Thymus (tissue), 11 donors: ENCODE data around the gene ACOT8. TPM values are rescaled to one million over a fixed set of nuclear protein-coding genes. Genes with fewer than 3 reads are reported as not detected.
"Not testable (repeated sequence)": the region's sequence is repeated elsewhere in the genome, so short reads cannot be mapped to it uniquely, and the experiment has no call there.

Experiments used
- DNase-seq, 9 donors: peaks; one replicate each; pipeline ENCODE4 v3.0.0-alpha.2; 2013; ENCODE audit warnings: low spot score in 9 of 9, low read depth in 6 of 9, missing footprints in 1 of 9
- H3K27ac ChIP-seq, 2 donors: one replicate each; pipeline ENCODE4 v1.5.1; 2013; ENCODE audit warnings: control low read depth in 1 of 2, low read depth in 1 of 2, low read length in 1 of 2, mild to moderate bottlenecking in 1 of 2, moderate library complexity in 1 of 2
- H3K27me3 ChIP-seq, 2 donors: one replicate each; pipeline ENCODE4 v1.5.1; 2013; ENCODE audit warnings: low read length in 1 of 2; ENCODE audit not compliant: control insufficient read depth in 2 of 2, insufficient read depth in 1 of 2
- H3K36me3 ChIP-seq, 2 donors: one replicate each; pipeline ENCODE4 v1.5.1; 2013; ENCODE audit warnings: low read length in 1 of 2, mild to moderate bottlenecking in 1 of 2, moderate library complexity in 1 of 2; ENCODE audit not compliant: control insufficient read depth in 2 of 2, insufficient read depth in 2 of 2
- H3K4me1 ChIP-seq, 2 donors: one replicate each; pipeline ENCODE4 v1.5.1; 2013; ENCODE audit warnings: low read length in 2 of 2; ENCODE audit not compliant: control insufficient read depth in 2 of 2, insufficient read depth in 2 of 2
- H3K4me3 ChIP-seq, 2 donors: one replicate each; pipeline ENCODE4 v1.5.1; 2013; ENCODE audit warnings: low read length in 2 of 2, control low read depth in 1 of 2, mild to moderate bottlenecking in 1 of 2
- H3K9me3 ChIP-seq, 2 donors: one replicate each; pipeline ENCODE4 v1.5.1; 2013; ENCODE audit warnings: low read length in 1 of 2, mild to moderate bottlenecking in 1 of 2; ENCODE audit not compliant: control insufficient read depth in 2 of 2, insufficient read depth in 1 of 2
- WGBS: extraction: QIAGEN DNeasy Blood & Tissue Kit; methylation state at CpG from one replicate; pipeline ENCODE4 v1.1.7; 2013; 5-methylcytosine and 5-hydroxymethylcytosine counted together
- polyA plus RNA-seq: library from polyadenylated mRNA; stranded (reverse); fragments of 200-250 nt; gene quantifications from one replicate; pipeline ENCODE4 v1.2.3, GENCODE V29; 2013
- total RNA-seq: library from RNA; stranded (reverse); fragments of 120-200 nt; gene quantifications from one replicate; pipeline ENCODE4 v1.2.4, GENCODE V29; 2013
- donor health status: healthy.

ACOT8 gene
- total and polyA plus RNA-seq, 2 donors: 30.1 to 32.0 TPM

GRCh38 chr20:45797955-45798354, 59.2 kb downstream of the ACOT8 start:
- H3K9me3 ChIP-seq, H3K27ac ChIP-seq: not testable (repeated sequence)
- peaks cover 35 to 37% of the 10 kb centered on the region in 2 donors for H3K36me3 ChIP-seq

GRCh38 chr20:45797510-45797909, 59.7 kb downstream of the ACOT8 start:
- no CpG with 5 or more reads among the region's 1 CpG for WGBS
- H3K27me3 ChIP-seq, H3K4me3 ChIP-seq, H3K9me3 ChIP-seq, H3K27ac ChIP-seq, DNase-seq, H3K4me1 ChIP-seq: not testable (repeated sequence)
- peaks cover 31 to 33% of the 10 kb centered on the region in 2 donors for H3K36me3 ChIP-seq

More at GRCh38 chr20:45797955-45798354, 59.2 kb downstream of the ACOT8 start:
- DNase-seq, H3K4me1 ChIP-seq, H3K27me3 ChIP-seq, H3K4me3 ChIP-seq: not testable (repeated sequence)
- WGBS: 94% methylated on average over 3 of the region's 3 CpGs

- DNase-seq: no peak
- Histone ChIP-seq H3K4me3 (no peak overlapping the region), H3K36me3 (peaks cover 22 to 25% of the 10 kb centered on the region in 2 donors), H3K9me3 (no peaks in the 10 kb centered on the region), H3K27ac (no peak overlapping the region), H3K27me3 (no peaks in the 10 kb centered on the region), H3K4me1 (peaks cover 4 to 8% of the 10 kb centered on the region in 2 donors)
- 98% methylated on average over 11 of the region's 11 CpGs for WGBS
These were observed 60.7 kb downstream of the ACOT8 start for GRCh38 chr20:45796337-45797065.

- H3K36me3 ChIP-seq: peaks cover 16 to 24% of the 10 kb centered on the region in 2 donors
- H3K4me1 ChIP-seq: peaks cover 4 to 10% of the 10 kb centered on the region in 2 donors
- H3K9me3 ChIP-seq: no peaks in the 10 kb centered on the region
- peak overlapping the region; percentile 80 to 87 for H3K4me3 ChIP-seq
- H3K27ac ChIP-seq: peak overlapping the region; percentile 57 to 88
- WGBS: 18% methylated on average over 19 of the region's 19 CpGs
- peaks cover 0 to 2% of the 10 kb centered on the region in 2 donors for H3K27me3 ChIP-seq
- no peak for DNase-seq
These were observed 64.7 kb downstream of the ACOT8 start for GRCh38 chr20:45792317-45793118.

Other genes with a start within 250 kb of the ACOT8 start
- gene WFDC10A, start 227.7 kb downstream of the ACOT8 start, total RNA-seq: not detected
- 0.09 TPM for gene WFDC10A, start 227.7 kb downstream of the ACOT8 start, polyA plus RNA-seq
- gene WFDC9, start 226.1 kb downstream of the ACOT8 start, total RNA-seq: not detected
- gene WFDC9, start 226.1 kb downstream of the ACOT8 start, polyA plus RNA-seq: not detected
- gene WFDC11, start 187.2 kb downstream of the ACOT8 start, total RNA-seq: not detected
- 0.14 TPM for gene WFDC11, start 187.2 kb downstream of the ACOT8 start, polyA plus RNA-seq
- not detected for gene WFDC13, start 155.4 kb downstream of the ACOT8 start, total RNA-seq
- 0.07 TPM for gene WFDC13, start 155.4 kb downstream of the ACOT8 start, polyA plus RNA-seq
- gene WFDC10B, start 152.4 kb downstream of the ACOT8 start, total RNA-seq: not detected
- gene WFDC10B, start 152.4 kb downstream of the ACOT8 start, polyA plus RNA-seq: 0.23 TPM
- gene SPINT4, start 135.0 kb downstream of the ACOT8 start, total RNA-seq: not detected
- gene SPINT4, start 135.0 kb downstream of the ACOT8 start, polyA plus RNA-seq: not detected
- gene WFDC3, start 65.5 kb downstream of the ACOT8 start, total RNA-seq: 0.61 TPM
- 2.1 TPM for gene WFDC3, start 65.5 kb downstream of the ACOT8 start, polyA plus RNA-seq
- 27.9 TPM for gene DNTTIP1, start 65.4 kb downstream of the ACOT8 start, total RNA-seq
- gene DNTTIP1, start 65.4 kb downstream of the ACOT8 start, polyA plus RNA-seq: 44.3 TPM
- gene UBE2C, start 44.7 kb downstream of the ACOT8 start, total RNA-seq: 112 TPM
- 25.1 TPM for gene UBE2C, start 44.7 kb downstream of the ACOT8 start, polyA plus RNA-seq
- 2.4 TPM for gene TNNC2, start 30.1 kb downstream of the ACOT8 start, total RNA-seq
- 12.6 TPM for gene TNNC2, start 30.1 kb downstream of the ACOT8 start, polyA plus RNA-seq
- gene SNX21, start 23.6 kb downstream of the ACOT8 start, total RNA-seq: 3.0 TPM
- 8.4 TPM for gene SNX21, start 23.6 kb downstream of the ACOT8 start, polyA plus RNA-seq
- gene ZSWIM3, start 222 bp upstream of the ACOT8 start, total RNA-seq: 8.0 TPM
- 4.4 TPM for gene ZSWIM3, start 222 bp upstream of the ACOT8 start, polyA plus RNA-seq
- gene ZSWIM1, start 23.8 kb upstream of the ACOT8 start, total RNA-seq: 5.7 TPM
- 5.7 TPM for gene ZSWIM1, start 23.8 kb upstream of the ACOT8 start, polyA plus RNA-seq
- gene SPATA25, start 30.2 kb upstream of the ACOT8 start, total RNA-seq: 3.1 TPM
- gene SPATA25, start 30.2 kb upstream of the ACOT8 start, polyA plus RNA-seq: 5.1 TPM
- gene NEURL2, start 33.8 kb upstream of the ACOT8 start, total RNA-seq: 8.1 TPM
- 51.4 TPM for gene NEURL2, start 33.8 kb upstream of the ACOT8 start, polyA plus RNA-seq
- gene CTSA, start 33.9 kb upstream of the ACOT8 start, total RNA-seq: 19.9 TPM
- gene CTSA, start 33.9 kb upstream of the ACOT8 start, polyA plus RNA-seq: 56.0 TPM
- 146 TPM for gene PLTP, start 54.8 kb upstream of the ACOT8 start, total RNA-seq
- gene PLTP, start 54.8 kb upstream of the ACOT8 start, polyA plus RNA-seq: 182 TPM
- gene PCIF1, start 77.3 kb upstream of the ACOT8 start, total RNA-seq: 13.9 TPM
- gene PCIF1, start 77.3 kb upstream of the ACOT8 start, polyA plus RNA-seq: 37.4 TPM
- 8.3 TPM for gene ZNF335, start 114.8 kb upstream of the ACOT8 start, total RNA-seq
- 16.5 TPM for gene ZNF335, start 114.8 kb upstream of the ACOT8 start, polyA plus RNA-seq
- 32.2 TPM for gene MMP9, start 151.5 kb upstream of the ACOT8 start, total RNA-seq
- 10.1 TPM for gene MMP9, start 151.5 kb upstream of the ACOT8 start, polyA plus RNA-seq
- 0.90 TPM for gene SLC12A5, start 171.8 kb upstream of the ACOT8 start, total RNA-seq
- gene SLC12A5, start 171.8 kb upstream of the ACOT8 start, polyA plus RNA-seq: 4.0 TPM
- gene NCOA5, start 232.6 kb upstream of the ACOT8 start, total RNA-seq: 25.4 TPM
- 21.5 TPM for gene NCOA5, start 232.6 kb upstream of the ACOT8 start, polyA plus RNA-seq